ENCODE data around the gene RIMBP2. TPM values are rescaled to one million over a fixed set of nuclear protein-coding genes. Genes with fewer than 3 reads are reported as not detected.

RIMBP2 gene
- total and polyA plus RNA-seq, 2 experiments from 2014 or later: 0.31 to 0.37 TPM

- 0 out of 3 replicates have a peak, but pooled peaks cover 8% of the 10 kb centered on the region for H3K36me3 Mint-ChIP-seq (ENCODE audit: low read depth)
- H3K4me3 ChIP-seq: no peak overlapping the region
- no peaks in the 10 kb centered on the region for H4K20me1 ChIP-seq (replicated peaks; ENCODE audit: insufficient read depth)
- DNase-seq (ENCODE audit: low spot score): no peak
- no peak overlapping the region for H3K27ac ChIP-seq (ENCODE audit: low read depth)
- no peaks in the 10 kb centered on the region for H3K9me2 ChIP-seq (ENCODE audit: insufficient read depth)
- no peaks in the 10 kb centered on the region; the same call in 2 of the 3 replicates for H3K4me1 Mint-ChIP-seq
- no peaks in the 10 kb centered on the region for H3F3A ChIP-seq (replicated peaks; ENCODE audit: low read depth)
- H3K27ac Mint-ChIP-seq: no peak overlapping the region
- H3K4me3 Mint-ChIP-seq: no peak overlapping the region
- no peaks in the 10 kb centered on the region for H3K79me2 ChIP-seq (replicated peaks; ENCODE audit: insufficient read depth)
- H3K9me3 Mint-ChIP-seq: peaks cover 97% of the 10 kb centered on the region
- no peaks in the 10 kb centered on the region for H3K4me1 ChIP-seq (ENCODE audit: insufficient read depth)
- H3K27me3 Mint-ChIP-seq (ENCODE audit: insufficient read depth, low read depth, poor library complexity): peaks cover 3% of the 10 kb centered on the region
- H3K27me3 ChIP-seq (ENCODE audit: insufficient read depth): no peaks in the 10 kb centered on the region
- TF ChIP-seq CTCF (conservative IDR thresholded peaks at IDR 0.05; ENCODE audit: low read depth in 2 of 2) (no peak), CREB1 (CRISPR knock-in tag; IDR thresholded peaks at IDR 0.05; ENCODE audit: low read depth) (no peak), STAT1 (IDR thresholded peaks at IDR 0.05; ENCODE audit: unreplicated experiment) (no peak), POLR2AphosphoS5 (IDR thresholded peaks at IDR 0.05; ENCODE audit: low read depth) (no peak), JUNB (IDR thresholded peaks at IDR 0.05; ENCODE audit: unreplicated experiment) (no peak), ZNF114 (CRISPR knock-in tag; IDR thresholded peaks at IDR 0.05) (no peak), ZNF331 (CRISPR knock-in tag; IDR thresholded peaks at IDR 0.05; ENCODE audit: low read depth) (no peak), NANOG (IDR thresholded peaks at IDR 0.05; ENCODE audit: borderline replicate concordance) (no peak), EZH2phosphoT487 (IDR thresholded peaks at IDR 0.05; ENCODE audit: unreplicated experiment) (no peak), EZH2 (IDR thresholded peaks at IDR 0.05; ENCODE audit: low read depth, unreplicated experiment) (no peak)
- TF ChIP-seq, protein P1, sequence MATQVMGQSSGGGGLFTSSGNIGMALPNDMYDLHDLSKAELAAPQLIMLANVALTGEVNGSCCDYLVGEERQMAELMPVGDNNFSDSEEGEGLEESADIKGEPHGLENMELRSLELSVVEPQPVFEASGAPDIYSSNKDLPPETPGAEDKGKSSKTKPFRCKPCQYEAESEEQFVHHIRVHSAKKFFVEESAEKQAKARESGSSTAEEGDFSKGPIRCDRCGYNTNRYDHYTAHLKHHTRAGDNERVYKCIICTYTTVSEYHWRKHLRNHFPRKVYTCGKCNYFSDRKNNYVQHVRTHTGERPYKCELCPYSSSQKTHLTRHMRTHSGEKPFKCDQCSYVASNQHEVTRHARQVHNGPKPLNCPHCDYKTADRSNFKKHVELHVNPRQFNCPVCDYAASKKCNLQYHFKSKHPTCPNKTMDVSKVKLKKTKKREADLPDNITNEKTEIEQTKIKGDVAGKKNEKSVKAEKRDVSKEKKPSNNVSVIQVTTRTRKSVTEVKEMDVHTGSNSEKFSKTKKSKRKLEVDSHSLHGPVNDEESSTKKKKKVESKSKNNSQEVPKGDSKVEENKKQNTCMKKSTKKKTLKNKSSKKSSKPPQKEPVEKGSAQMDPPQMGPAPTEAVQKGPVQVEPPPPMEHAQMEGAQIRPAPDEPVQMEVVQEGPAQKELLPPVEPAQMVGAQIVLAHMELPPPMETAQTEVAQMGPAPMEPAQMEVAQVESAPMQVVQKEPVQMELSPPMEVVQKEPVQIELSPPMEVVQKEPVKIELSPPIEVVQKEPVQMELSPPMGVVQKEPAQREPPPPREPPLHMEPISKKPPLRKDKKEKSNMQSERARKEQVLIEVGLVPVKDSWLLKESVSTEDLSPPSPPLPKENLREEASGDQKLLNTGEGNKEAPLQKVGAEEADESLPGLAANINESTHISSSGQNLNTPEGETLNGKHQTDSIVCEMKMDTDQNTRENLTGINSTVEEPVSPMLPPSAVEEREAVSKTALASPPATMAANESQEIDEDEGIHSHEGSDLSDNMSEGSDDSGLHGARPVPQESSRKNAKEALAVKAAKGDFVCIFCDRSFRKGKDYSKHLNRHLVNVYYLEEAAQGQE (IDR thresholded peaks at IDR 0.05; ENCODE audit: unreplicated experiment): no peak
- TF ChIP-seq, protein P2, sequence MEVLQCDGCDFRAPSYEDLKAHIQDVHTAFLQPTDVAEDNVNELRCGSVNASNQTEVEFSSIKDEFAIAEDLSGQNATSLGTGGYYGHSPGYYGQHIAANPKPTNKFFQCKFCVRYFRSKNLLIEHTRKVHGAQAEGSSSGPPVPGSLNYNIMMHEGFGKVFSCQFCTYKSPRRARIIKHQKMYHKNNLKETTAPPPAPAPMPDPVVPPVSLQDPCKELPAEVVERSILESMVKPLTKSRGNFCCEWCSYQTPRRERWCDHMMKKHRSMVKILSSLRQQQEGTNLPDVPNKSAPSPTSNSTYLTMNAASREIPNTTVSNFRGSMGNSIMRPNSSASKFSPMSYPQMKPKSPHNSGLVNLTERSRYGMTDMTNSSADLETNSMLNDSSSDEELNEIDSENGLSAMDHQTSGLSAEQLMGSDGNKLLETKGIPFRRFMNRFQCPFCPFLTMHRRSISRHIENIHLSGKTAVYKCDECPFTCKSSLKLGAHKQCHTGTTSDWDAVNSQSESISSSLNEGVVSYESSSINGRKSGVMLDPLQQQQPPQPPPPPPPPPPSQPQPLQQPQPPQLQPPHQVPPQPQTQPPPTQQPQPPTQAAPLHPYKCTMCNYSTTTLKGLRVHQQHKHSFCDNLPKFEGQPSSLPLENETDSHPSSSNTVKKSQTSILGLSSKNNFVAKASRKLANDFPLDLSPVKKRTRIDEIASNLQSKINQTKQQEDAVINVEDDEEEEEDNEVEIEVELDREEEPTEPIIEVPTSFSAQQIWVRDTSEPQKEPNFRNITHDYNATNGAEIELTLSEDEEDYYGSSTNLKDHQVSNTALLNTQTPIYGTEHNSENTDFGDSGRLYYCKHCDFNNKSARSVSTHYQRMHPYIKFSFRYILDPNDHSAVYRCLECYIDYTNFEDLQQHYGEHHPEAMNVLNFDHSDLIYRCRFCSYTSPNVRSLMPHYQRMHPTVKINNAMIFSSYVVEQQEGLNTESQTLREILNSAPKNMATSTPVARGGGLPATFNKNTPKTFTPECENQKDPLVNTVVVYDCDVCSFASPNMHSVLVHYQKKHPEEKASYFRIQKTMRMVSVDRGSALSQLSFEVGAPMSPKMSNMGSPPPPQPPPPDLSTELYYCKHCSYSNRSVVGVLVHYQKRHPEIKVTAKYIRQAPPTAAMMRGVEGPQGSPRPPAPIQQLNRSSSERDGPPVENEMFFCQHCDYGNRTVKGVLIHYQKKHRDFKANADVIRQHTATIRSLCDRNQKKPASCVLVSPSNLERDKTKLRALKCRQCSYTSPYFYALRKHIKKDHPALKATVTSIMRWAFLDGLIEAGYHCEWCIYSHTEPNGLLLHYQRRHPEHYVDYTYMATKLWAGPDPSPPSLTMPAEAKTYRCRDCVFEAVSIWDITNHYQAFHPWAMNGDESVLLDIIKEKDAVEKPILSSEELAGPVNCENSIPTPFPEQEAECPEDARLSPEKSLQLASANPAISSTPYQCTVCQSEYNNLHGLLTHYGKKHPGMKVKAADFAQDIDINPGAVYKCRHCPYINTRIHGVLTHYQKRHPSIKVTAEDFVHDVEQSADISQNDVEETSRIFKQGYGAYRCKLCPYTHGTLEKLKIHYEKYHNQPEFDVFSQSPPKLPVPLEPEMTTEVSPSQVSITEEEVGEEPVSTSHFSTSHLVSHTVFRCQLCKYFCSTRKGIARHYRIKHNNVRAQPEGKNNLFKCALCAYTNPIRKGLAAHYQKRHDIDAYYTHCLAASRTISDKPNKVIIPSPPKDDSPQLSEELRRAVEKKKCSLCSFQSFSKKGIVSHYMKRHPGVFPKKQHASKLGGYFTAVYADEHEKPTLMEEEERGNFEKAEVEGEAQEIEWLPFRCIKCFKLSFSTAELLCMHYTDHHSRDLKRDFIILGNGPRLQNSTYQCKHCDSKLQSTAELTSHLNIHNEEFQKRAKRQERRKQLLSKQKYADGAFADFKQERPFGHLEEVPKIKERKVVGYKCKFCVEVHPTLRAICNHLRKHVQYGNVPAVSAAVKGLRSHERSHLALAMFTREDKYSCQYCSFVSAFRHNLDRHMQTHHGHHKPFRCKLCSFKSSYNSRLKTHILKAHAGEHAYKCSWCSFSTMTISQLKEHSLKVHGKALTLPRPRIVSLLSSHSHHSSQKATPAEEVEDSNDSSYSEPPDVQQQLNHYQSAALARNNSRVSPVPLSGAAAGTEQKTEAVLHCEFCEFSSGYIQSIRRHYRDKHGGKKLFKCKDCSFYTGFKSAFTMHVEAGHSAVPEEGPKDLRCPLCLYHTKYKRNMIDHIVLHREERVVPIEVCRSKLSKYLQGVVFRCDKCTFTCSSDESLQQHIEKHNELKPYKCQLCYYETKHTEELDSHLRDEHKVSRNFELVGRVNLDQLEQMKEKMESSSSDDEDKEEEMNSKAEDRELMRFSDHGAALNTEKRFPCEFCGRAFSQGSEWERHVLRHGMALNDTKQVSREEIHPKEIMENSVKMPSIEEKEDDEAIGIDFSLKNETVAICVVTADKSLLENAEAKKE (CRISPR knock-in tag; IDR thresholded peaks at IDR 0.05): no peak
- TF ChIP-seq, protein P3, sequence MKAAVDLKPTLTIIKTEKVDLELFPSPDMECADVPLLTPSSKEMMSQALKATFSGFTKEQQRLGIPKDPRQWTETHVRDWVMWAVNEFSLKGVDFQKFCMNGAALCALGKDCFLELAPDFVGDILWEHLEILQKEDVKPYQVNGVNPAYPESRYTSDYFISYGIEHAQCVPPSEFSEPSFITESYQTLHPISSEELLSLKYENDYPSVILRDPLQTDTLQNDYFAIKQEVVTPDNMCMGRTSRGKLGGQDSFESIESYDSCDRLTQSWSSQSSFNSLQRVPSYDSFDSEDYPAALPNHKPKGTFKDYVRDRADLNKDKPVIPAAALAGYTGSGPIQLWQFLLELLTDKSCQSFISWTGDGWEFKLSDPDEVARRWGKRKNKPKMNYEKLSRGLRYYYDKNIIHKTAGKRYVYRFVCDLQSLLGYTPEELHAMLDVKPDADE (IDR thresholded peaks at IDR 0.05): no peak
- ATAC-seq: no peak
- no peak overlapping the region for H3K4me2 ChIP-seq
- H3K36me3 ChIP-seq (ENCODE audit: insufficient read depth): no peaks in the 10 kb centered on the region
- H2AFZ ChIP-seq: no peak overlapping the region
These were observed 32.3 kb downstream of the RIMBP2 start for GRCh38 chr12:130683811-130684210.
